NCI-H524 (cell line): ENCODE results near the gene SPATA12.

Experiments used
- DNase-seq, 2 experiments: peaks; one replicate each; lab custom pipeline; 2025; lab: John Stamatoyannopoulos, UW

SPATA12 gene

GRCh38 chr3:57060089-57060821 is at the start of gene SPATA12:
TSS of gene SPATA12 (plus strand) at chr3:57060664. CDS start at chr3:57073695, 13,031 bp downstream.
- no peak for DNase-seq

DNA sequence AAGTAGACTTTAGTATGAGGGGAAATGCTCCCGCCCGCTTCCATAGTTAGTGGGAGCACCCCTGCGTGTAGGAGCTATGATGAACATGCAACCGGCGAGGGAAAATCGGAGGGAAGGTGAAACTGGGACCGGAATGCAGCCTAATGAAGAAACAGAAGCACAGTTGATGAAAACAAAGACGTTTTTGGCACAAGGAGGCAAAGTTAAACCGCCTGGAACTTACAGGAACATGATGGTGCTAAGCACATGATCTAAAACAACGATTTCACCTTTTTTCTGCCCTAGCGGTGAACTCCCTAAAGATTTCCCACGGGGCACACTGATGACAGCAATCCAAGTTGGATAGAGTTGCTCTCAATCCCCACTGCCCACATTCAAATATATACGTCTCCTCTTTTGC is 49.4 kb upstream of the SPATA12 start:
- no peak for DNase-seq

DNA sequence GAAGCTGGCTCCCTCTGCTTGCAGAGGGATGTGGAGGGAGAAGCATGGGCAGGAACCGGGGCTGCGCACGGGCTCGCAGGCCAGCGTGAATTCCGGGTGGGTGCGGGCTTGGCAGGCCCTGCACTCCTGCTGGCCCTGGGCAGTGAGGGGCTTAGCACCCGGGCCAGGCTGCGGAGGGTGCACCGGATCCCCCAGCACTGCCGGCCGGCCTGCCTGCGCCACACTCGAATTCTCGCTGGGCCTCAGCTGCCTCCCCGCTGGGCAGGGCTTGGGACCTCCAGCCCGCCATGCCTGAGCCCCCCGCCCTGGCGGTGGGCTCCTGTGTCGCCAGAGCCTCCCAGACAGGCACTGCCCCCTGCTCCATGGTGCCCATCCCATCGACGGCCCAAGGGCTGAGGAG is 47.6 kb upstream of the SPATA12 start:
- DNase-seq: no peak

- DNase-seq: no peak
Measured at GRCh38 chr3:57015350-57015729, 45.1 kb upstream of the SPATA12 start.

- DNase-seq: no peak
Measured at GRCh38 chr3:57015912-57016311, 44.6 kb upstream of the SPATA12 start.

DNA sequence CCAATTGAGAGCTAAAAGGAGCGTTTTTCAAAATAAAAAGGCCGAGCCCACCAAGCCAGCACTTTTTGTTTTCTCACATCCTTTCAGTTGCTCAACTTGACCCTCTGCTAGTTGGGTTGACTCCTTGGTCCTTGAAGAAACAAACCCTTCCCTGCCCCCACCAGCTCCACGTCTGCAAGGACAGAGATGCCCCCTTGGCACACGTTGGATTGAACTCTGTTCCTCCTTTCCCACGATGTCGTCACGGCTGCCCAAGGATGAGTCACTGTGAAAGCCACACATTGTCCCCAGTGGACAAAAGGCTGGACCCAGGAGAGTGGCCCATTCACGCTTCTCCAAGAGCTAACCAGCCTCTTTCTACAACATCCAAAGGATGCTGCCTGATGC is 43.0 kb upstream of the SPATA12 start:
- no peak for DNase-seq

GRCh38 chr3:57018246-57018645 is 42.2 kb upstream of the SPATA12 start:
- DNase-seq: no peak

DNA sequence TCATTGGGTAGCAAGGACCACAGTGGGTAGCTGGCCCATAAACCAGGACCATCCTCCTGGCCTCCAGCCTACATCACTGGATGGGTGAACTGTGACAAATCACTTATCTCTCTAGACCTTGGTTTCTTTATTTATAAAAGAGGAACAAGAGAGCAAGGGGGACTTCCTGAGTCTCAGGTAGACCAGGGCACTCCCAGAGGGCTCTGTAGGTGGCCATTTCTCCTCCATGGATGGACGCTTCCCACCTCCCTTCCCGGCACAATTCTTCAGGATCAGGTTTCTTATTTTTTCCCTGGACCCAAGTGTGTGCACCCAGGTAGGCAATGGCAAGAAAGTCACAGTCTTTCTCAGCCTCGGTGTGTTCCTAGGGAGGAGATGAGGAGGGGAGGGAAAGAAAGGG is 41.4 kb upstream of the SPATA12 start:
- no peak for DNase-seq

DNA sequence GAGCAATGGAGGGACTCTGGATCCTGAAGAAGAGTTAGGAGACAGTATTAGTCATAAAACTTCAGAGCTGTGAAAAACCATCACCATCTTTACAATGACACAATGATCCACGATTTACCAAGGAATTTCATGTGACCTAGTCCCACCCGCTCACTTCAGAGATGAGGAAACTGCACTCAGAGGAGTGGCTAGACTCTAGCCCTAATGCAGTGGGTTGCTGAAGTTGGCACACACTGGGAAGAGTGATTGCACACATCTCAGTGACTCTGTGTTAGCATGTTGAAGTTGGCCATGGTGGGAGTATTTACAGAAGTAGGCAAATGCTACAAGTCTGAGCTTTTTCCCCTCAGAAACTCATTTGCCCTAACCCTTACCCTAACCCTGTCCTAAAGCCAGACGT is 35.2 kb upstream of the SPATA12 start:
- no peak for DNase-seq

DNA sequence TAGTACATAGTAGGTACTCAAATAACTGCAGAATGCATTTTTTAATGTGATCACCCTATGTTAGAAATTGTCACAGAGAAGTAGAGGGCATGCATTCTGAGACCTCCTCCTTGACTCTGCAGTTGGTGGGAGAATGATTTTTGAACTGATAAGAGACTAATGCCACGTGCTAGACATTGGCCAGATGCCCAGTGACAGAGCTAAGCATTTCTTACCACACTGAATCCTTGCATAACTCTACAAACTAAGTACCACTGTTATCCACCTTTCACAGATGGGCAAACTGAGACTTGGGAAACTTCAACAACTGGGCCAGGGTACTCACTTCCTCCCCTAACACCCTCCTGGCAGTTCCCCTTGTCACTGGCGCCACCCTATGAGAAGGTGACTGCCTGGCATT is 33.5 kb upstream of the SPATA12 start:
- no peak for DNase-seq

GRCh38 chr3:57029383-57029782 is 31.1 kb upstream of the SPATA12 start:
- DNase-seq: no peak

- DNase-seq: peak in 1 of 2 experiments; percentile 9
Measured at GRCh38 chr3:57029924-57030323, 30.5 kb upstream of the SPATA12 start.

DNA sequence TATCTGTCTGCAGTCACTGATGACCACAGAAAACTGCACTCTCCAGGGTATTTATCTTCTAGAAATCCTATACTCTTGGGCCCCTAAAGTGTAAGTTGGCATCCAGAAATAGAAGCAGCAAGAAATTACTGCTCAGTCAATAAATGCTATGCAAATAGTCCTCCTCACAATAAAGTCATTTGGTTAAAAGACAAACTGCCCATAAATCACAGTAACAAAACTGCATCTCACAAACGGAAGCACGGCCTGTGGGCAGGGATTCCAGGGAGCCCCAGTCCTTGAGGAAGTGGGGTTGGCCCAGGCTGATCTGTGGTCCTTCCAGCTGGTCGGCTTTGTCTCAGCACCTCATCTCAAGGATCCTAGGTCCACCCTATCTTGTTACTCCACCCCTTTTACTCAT is 29.7 kb upstream of the SPATA12 start:
- no peak for DNase-seq

- DNase-seq: no peak
Measured at GRCh38 chr3:57031631-57032541, 28.6 kb upstream of the SPATA12 start.

DNA sequence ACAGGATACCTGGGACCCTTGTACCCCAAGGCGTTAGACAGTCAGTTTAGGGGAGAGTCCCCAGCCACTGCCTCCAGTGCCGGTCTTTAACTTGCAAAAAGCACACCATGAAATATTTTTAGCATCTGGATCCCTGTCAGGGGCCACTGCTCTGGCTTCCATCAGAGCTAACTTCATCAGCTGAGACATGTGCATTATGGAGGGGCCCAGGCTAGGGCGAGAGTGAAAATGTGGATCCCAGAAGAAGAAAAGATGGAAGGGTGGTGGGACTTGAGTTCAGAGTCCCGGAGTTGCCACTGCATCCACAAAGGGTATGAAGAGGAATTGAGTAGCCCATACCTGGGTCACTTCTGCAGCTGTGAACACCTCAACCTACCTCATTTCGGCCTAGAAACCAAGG is 23.5 kb upstream of the SPATA12 start:
- DNase-seq: no peak

GRCh38 chr3:57038466-57039164 is 21.8 kb upstream of the SPATA12 start:
- no peak for DNase-seq

DNA sequence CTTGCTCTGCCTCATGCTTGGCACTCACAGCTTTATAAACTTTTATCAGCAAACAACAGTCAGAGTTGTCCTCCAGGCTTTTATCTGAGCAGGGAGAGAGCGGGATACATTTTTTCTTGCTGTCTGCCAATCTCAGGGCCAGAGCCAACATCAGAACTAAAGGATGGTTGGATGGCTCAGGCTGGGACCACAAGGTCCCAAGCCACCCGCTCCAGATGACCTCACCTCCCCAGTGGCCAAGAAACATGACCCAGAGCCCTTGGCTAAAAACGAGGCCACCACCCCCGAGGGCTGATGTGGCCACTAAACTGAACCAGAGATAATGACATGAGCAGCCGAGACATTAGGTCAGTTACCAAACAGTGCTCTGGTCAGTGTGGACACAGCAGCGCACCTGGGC is 18.8 kb upstream of the SPATA12 start:
- no peak for DNase-seq

DNA sequence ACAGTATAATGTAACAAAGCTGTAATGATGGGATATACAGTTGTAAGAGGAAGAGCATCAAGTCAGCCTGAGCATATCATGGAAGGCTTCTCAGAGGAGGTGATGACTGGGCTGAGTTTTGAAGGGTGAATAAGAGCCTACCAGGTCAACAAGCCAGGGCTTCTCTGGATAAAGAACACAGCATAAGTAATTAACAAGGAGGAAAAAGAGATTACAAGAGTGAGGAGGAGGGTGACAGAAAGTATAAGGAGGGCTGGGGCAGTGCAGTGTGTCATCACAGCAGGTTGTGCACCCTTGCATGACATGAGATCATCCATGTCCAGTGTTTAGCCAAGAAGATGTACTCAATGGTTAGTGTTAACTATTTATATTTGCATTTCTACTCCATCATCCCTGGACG is 16.9 kb upstream of the SPATA12 start:
- DNase-seq: no peak

DNA sequence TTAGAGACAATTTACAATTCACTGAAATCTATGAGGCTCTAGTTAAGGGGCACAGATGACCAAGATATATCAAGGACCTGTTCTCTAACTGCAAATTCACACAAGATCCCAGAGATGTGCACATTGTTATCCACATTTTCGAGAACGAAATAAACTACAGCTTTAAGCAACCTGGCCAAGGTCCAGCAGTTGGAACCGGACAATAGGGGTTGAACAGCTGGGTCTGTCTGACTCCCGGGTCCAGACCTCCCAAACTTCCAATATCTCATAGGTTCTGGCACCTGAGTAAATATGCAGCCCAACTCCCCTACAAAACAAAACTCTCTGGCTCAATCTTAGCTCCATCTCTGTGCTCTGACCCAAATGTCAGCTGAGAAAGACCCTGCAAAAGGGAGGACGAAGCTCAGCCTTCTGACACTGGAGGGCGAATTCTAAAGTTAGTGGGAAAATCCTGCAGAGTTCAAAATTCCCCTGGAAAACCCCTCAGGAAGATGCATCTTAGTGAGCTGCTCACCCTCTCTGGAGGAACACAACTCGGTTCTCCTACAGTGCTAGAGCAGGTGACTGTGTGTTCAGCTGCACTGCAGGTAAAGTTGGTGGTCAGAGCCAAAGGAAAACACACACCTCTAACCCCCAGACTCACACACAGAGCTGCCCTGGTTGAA is 14.2 kb upstream of the SPATA12 start:
- DNase-seq: no peak

- peak; percentile 92 to 97 for DNase-seq
Measured at GRCh38 chr3:57048052-57048671, 12.3 kb upstream of the SPATA12 start.

DNA sequence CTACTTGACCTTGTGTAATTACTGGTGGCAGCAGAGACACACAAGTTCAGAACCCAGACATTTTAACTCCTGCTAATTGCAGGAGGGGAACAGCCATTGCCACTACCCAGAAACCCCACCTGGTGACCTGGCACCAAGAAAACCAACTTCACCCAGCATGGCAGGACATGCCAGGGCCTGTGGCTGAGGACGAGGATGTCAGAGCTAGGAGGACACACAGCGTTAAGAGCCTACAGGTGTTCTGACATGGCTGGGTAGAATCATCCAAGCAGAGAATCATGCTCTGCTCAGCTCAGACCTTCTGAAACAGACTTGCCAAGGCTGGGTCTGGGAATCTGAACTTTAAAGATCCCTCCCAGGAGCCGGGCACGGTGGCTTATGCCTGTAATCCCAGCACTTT is 11.7 kb upstream of the SPATA12 start:
- peak; percentile 57 to 79 for DNase-seq

- no peak for DNase-seq
Measured at GRCh38 chr3:57052662-57053061, 7.8 kb upstream of the SPATA12 start.
